ENCODE measurements around the gene GPAM.
"Not testable (repeated sequence)": the region's sequence is repeated elsewhere in the genome, so short reads cannot be mapped to it uniquely, and the experiment has no call there.

Gene GPAM

DNA sequence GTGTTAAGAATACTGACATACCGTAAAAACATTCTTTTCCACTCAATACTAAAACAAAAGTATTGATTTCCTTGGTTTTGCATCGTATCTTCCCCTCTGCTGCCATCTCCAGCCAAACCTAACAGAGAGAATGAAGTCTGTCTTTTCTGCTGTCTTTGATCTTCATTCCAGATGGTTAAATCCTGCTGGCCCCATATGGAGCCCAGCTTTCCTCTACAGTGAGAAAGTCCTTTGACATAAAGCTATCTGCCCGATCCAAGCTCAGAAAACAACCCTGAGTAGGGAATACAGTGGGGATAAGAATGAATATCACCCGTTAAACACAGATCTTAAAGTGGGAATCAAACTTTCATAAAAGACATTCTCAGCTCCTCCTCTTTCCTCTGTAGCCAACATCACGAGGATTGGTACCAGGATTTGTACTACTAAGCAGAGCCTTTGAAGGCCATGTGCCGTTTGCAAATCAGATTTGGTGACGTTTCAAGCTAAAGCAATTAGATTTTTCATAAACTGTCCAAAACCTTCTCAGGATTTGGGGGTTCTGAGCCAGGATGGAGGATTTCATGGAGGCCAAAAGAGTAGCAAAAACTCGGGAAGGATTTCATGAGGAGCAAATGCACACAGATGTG, 30.8 kb upstream of the GPAM start:
- DNase-seq: no peak

- no peak for DNase-seq
Observed at GRCh38 chr10:112213836-112214235, 30.3 kb upstream of the GPAM start.

DNA sequence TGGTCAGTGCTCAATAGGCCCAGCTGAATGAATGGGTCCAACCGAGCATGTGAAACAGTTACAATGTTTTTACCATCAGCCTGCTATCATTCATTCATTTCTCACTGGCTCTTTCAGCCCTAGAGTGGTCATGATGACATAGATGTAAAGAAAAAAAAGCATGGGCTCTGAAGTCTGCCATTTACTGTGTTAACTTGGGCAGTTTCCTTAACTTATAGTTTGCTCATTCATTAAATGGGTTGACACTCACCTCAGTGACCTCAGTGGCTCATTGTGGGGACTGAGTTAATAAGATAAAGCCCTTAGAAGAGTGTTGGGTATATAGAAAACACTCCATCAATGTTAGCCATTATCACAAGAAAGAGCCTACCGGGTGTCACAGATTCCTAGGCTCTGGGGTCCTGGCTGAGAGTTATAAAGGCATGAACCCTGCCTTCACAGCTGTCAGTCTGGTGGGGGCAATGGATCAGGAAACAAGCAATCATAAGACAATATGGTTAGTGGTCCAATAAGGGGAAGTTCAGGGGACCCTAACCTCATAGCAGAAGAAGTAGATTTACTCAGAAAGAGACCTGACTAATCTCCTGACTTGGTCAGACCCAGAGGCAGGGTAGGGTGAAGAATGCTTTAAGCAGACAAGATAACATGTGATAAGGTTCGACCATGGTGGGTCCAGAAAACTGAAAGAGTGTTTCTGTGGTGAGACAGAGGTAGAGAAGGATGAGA, 29.7 kb upstream of the GPAM start:
- no peak for DNase-seq

DNA sequence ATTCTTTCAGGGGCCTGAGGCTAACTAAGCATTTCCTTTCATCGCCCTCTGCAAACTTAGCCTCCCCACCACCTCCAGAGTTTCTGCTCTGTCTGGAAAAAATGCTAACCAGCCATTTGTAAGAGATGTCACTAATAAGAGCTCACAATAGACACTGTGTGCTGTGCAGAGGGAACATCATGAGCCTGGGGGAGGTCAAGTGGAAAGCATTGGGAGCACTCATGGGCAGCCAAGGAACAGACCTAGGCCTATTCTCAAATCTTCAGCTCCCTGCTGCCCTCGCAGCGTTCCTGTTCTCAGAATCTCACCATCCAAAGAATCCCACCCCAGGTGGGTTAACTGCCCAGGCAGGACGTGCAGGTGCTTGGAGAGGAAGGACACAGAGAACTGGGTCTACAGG, 27.1 kb upstream of the GPAM start:
- DNase-seq: no peak

GRCh38 chr10:112209684-112210131, 26.1 kb upstream of the GPAM start:
- no peak for DNase-seq

DNA sequence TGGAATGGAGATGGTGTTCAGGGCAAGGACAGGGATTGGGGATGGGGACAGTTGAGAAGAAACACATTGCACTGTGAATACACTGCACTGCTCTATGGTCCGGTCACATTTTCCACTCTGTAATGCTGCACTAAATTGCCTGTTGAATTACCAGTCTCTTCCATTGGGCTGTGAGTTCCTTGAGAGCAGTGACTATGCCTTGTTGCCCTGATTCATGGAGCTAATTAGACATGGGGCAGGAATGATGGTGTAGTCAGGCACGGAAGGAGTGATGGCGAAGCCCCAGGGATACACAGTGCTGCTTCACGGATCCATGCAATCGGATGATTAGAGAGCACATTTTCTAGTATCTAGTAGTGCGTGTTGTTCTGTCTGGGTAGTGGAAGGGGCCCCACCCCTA, 25.4 kb upstream of the GPAM start:
- no peak for DNase-seq

DNA sequence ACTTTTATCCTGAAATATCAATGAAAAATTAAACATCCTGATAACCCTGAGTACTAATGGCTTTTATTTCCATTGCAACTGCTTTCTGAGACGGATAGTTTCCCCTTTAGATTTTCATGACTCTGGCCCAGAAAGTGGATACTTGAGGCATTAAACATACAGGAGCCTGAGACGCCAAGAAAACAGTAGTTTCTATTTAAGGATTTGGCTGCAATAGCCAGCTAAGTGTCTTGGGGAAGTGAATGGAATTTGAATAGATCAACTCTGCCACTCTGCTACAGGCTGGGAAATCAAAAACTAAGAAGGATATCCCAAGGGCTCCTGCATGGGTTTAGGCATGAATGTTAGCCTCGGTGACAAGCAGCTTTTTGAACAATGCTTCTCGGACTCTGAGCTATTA, 24.7 kb upstream of the GPAM start:
- no peak for DNase-seq

- DNase-seq: no peak
Observed at GRCh38 chr10:112203328-112204076, 19.9 kb upstream of the GPAM start.

DNA sequence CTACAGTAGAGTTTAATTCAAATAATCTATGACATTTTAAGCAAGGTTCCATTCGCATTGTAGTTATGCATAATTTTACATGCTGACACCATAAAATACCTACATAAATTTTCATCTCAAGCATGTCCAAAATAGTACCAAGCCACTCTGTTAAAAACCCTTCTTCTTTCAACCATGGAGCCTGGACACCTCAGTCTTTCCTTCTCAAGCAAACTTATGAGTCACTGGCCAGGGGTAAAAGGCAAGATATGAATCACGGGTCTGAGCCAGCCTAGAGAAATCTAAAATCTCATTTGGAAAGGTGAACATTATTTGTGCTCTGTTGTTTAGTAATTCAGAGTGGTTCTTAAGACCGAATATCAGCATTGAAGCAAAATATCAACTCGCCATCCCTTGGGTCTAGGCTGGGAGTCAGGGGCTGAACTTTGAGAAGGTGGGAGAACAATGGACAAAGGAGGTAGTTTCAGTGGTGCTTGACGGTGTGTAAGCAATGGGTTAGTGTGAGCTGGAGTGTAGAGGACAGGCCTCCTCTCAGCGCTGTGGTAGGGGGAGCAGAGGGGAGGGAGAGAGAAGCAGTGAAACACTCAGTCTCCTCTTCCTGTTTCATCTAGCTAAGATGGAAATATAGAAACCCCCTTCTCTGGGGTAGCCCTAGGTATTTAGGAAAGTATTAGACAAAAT, 19.1 kb upstream of the GPAM start:
- DNase-seq: no peak

DNA sequence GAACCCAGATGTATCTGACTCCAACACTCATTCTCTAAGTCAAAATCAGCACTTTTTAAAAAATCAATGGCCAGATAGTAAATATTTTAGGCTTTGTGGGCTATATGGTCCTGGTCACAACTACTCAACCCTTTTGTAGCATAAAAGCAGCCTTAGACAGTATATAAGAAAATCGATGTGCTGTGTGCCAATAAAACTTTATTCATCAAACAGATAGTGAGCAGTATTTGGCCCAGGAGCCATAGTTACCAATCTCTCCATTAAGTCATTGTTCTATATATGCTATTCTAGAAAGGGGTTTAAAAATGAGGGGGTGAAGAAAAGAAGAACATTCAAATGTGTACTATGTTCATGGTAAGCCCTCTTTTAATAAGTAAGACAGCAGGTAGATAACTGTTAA, 18.5 kb upstream of the GPAM start:
- DNase-seq: no peak

DNA sequence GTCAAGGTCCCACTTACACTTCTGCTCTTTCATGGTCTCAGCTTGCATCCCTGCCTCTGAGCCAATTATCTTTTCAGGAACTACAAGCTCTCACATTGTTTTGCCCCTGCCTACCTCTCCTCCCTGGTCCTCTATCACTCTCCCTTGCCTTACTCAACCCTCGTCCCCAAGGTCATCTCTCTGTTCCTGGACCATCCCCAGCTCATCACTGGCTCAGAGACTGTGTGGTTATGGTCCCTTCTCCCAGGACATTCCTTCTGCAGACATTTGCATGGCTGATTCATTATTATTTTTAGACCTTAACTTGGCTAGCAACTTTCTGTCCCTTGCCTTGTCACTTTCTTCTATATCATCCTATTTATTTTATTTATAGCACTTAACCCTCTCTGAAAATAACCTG, 17.8 kb upstream of the GPAM start:
- DNase-seq: no peak

DNA sequence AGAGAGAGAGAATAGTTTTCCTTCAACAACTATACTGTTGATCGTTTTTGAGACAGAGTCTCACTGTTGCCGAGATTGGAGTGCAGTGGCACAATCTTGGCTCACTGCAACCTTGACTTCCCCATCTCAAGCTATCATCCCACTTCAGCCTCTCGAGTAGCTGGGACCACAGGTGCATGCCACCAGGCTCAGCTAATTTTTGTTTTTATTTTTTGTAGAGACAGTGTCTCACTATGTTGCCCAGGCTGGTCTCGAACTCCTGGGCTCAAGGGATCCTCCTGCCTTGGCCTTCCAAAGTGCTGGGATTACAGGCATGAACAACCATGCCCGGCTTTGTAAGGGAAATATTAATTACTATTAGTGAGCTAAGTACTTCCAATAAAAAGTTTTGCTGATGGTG, 16.7 kb upstream of the GPAM start:
- not testable (repeated sequence) for DNase-seq

- DNase-seq: not testable (repeated sequence)
Observed at GRCh38 chr10:112197662-112198061, 14.1 kb upstream of the GPAM start.

DNA sequence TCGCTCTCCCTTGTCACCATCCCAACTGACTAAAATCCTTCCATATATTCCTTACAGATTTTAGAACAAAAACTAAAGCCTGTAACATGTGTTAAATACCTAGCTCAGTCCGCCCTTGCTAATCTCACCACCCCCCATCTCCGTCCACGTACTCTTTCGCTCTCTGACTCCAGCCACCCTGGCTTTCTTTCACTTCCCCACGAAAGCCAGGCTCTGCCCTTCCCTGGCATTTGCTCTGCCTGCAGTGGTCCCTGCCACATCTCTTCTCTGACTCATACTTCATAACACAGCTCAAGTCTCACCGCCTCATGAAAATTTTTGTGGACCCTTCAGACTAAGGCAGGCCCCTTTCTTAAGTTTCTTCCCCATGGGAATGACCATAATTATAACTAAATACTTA, 11.7 kb upstream of the GPAM start:
- DNase-seq: no peak

DNA sequence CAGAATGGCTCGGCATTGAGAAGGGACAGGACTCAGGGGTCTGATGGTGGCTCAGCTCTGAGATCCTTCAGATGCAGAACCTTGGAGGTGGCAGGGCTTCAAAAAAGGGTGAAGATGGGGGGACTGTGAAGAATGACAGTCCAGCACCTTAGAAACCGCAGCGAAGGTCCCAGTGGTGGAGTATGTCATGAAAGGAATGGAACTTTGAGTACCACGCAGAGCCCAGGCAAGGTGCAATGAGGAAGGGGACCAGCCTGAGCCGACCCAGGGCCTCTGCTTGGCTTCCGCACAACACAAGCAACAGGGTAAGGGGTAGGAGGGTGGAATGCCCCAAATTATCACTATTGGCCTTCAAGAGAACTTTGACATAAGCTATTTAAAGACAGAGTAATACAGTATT, 8.2 kb upstream of the GPAM start:
- DNase-seq: no peak

- DNase-seq: no peak
Observed at GRCh38 chr10:112191041-112191590, 7.6 kb upstream of the GPAM start.

DNA sequence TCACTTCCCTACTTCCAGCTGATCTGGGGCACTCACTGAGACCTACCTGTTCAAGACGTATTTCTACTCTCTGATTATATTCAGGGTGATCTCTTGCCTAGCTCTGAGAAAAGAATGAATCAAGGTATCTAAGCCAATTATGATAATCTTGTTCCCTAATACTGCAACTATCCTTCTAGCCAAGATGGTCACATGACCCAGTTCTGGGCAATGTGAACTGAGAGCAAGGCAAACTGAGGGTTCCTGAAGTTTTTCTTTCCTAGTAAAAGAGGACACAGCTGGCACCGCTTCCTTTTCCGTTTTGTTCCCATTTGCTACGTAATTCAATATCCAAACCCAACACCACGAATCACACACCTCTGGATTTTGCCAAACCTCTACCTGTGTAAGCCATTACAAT, 5.9 kb upstream of the GPAM start:
- no peak for DNase-seq

DNA sequence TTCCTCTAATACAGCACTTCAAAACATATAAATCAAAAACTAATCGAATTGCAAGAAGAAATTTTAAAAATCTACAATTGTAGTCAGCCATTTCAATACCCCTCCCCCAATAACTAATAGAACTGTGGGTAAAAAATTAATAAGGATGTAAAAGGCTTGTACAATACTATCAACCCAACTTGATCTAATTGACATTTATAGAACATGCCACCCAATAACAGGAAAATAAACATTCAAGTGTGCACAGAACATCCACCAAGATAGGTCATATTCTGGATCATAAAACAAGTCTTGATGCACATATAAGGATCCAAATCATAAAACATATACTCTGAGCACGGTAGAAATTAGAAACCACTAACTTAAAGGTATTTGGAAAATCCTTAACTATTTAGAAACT, 4.0 kb upstream of the GPAM start:
- DNase-seq: no peak

DNA sequence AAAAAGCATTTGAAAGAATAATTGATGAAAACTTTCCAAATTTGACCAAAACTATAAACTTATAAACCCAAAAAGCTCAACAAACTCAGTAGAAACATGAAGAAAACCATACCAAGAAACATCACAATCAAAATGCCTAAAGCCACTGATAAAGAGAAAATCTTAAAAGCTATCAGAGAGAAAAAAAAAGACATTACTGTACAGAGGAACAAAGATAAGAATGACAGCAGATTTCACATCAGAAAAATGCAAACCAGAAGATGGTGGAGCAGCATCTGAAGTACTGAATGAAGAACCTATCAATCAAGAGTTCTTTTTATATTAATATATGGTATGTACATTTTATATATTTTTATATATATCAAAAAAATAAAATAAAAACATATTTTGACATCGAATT, 2.4 kb upstream of the GPAM start:
- DNase-seq: no peak

- no peak for DNase-seq
Observed at GRCh38 chr10:112184379-112184778, 814 bp upstream of the GPAM start.

GRCh38 chr10:112184052-112184371, 447 bp upstream of the GPAM start:
- DNase-seq: no peak

- DNase-seq: no peak
Observed at GRCh38 chr10:112182784-112183328, 709 bp downstream of the GPAM start.

GRCh38 chr10:112177247-112177646, 6.3 kb downstream of the GPAM start:
- no peak for DNase-seq

Data from CD4-positive, alpha-beta T cell treated with Interleukin-17A for 1 hour (primary cell).